C4-2B (cell line): ENCODE results near the gene GPR42.

ENCODE experiments used
- ZFX ChIP-seq: fragments of 450-650 bp; IDR thresholded peaks from 2 replicates; pipeline ENCODE4 v1.6.1; 2017
- TF ChIP-seq, protein P1 (sequence below): fragments of 450-650 bp; conservative IDR thresholded peaks from 2 replicates; pipeline ENCODE4 v1.5.1; 2017; ENCODE audit warnings: mild to moderate bottlenecking

- TF ChIP-seq, protein P1, sequence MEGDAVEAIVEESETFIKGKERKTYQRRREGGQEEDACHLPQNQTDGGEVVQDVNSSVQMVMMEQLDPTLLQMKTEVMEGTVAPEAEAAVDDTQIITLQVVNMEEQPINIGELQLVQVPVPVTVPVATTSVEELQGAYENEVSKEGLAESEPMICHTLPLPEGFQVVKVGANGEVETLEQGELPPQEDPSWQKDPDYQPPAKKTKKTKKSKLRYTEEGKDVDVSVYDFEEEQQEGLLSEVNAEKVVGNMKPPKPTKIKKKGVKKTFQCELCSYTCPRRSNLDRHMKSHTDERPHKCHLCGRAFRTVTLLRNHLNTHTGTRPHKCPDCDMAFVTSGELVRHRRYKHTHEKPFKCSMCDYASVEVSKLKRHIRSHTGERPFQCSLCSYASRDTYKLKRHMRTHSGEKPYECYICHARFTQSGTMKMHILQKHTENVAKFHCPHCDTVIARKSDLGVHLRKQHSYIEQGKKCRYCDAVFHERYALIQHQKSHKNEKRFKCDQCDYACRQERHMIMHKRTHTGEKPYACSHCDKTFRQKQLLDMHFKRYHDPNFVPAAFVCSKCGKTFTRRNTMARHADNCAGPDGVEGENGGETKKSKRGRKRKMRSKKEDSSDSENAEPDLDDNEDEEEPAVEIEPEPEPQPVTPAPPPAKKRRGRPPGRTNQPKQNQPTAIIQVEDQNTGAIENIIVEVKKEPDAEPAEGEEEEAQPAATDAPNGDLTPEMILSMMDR: no peak
- TF ChIP-seq ZFX: no peak
Measured at GRCh38 chr19:35347930-35348298, 23.0 kb upstream of the GPR42 start.
